ENCODE data around the gene MRPL1. TPM values are rescaled to one million over a fixed set of nuclear protein-coding genes. Genes with fewer than 3 reads are reported as not detected.

The MRPL1 gene
- total and polyA plus RNA-seq, 9 of the 15 experiments (the other 6 are each of a cell fraction or from before 2014, with no cell fraction given), result 38.4 to 75.7 (median 63.7) TPM

DNA sequence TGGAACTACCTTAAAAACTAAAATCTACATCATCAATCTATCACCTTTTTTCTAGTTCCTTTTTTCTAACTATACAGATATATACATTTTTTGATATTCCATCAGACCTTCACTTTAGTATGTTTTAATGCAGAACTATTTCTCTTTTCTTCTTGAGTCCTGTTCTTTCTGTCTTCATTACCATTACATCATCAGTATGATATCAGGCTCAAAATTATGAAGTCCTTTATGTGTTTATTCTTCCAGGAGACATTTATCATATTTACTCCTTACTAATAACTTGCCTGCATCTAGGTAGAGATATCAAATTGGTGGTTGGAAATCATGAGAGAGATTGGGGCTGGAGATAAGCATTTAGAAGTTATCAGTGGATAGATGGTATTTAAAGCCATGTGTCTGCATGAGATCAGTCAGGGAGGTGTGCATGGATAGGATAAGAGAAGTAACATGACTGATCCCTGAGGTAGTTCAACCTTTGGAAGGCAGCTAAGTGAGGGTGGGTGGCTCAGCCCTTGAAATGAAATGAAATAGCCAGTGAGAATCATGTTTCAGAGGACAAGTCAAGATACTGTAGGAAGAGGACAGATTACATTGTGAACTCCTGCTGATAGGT is 43.1 kb downstream of the MRPL1 start (continued):
- TF ChIP-seq, protein P1, sequence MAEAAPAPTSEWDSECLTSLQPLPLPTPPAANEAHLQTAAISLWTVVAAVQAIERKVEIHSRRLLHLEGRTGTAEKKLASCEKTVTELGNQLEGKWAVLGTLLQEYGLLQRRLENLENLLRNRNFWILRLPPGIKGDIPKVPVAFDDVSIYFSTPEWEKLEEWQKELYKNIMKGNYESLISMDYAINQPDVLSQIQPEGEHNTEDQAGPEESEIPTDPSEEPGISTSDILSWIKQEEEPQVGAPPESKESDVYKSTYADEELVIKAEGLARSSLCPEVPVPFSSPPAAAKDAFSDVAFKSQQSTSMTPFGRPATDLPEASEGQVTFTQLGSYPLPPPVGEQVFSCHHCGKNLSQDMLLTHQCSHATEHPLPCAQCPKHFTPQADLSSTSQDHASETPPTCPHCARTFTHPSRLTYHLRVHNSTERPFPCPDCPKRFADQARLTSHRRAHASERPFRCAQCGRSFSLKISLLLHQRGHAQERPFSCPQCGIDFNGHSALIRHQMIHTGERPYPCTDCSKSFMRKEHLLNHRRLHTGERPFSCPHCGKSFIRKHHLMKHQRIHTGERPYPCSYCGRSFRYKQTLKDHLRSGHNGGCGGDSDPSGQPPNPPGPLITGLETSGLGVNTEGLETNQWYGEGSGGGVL (CRISPR knock-in tag; IDR thresholded peaks at IDR 0.05), result no peak
- peak; percentile 80 for TF ChIP-seq PML (IDR thresholded peaks at IDR 0.05; ENCODE audit: low read length)
- no peak for TF ChIP-seq MCM3 (IDR thresholded peaks at IDR 0.05)
- TF ChIP-seq BRF1 (IDR thresholded peaks at IDR 0.05; ENCODE audit: borderline replicate concordance, extremely low read depth, insufficient read length), result no peak
- TF ChIP-seq, protein P2, sequence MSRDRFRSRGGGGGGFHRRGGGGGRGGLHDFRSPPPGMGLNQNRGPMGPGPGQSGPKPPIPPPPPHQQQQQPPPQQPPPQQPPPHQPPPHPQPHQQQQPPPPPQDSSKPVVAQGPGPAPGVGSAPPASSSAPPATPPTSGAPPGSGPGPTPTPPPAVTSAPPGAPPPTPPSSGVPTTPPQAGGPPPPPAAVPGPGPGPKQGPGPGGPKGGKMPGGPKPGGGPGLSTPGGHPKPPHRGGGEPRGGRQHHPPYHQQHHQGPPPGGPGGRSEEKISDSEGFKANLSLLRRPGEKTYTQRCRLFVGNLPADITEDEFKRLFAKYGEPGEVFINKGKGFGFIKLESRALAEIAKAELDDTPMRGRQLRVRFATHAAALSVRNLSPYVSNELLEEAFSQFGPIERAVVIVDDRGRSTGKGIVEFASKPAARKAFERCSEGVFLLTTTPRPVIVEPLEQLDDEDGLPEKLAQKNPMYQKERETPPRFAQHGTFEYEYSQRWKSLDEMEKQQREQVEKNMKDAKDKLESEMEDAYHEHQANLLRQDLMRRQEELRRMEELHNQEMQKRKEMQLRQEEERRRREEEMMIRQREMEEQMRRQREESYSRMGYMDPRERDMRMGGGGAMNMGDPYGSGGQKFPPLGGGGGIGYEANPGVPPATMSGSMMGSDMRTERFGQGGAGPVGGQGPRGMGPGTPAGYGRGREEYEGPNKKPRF (IDR thresholded peaks at IDR 0.05; ENCODE audit: low read depth, low read length), result no peak
- 0 out of 2 replicates have a peak, but pooled peaks have one; percentile 31 for TF ChIP-seq SMARCC2 (IDR thresholded peaks at IDR 0.05; ENCODE audit: low read depth)
- no peak for TF ChIP-seq SUPT5H (IDR thresholded peaks at IDR 0.05)
- no peak for TF ChIP-seq ZNF174 (CRISPR knock-in tag; IDR thresholded peaks at IDR 0.05)
- TF ChIP-seq POLR2AphosphoS5 (IDR thresholded peaks at IDR 0.05; ENCODE audit: control insufficient read depth, insufficient read depth, low read depth, low read length), result peak; percentile 61; the same call in 1 of the 2 replicates
- TF ChIP-seq ZNF282 (CRISPR knock-in tag; IDR thresholded peaks at IDR 0.05), result no peak
- no peak for TF ChIP-seq HMGN3 (IDR thresholded peaks at IDR 0.05; ENCODE audit: borderline replicate concordance, extremely low read depth, insufficient read length, low read depth, low read length)
- no peak for TF ChIP-seq FOXJ3 (CRISPR knock-in tag; IDR thresholded peaks at IDR 0.05)
- TF ChIP-seq L3MBTL2 (IDR thresholded peaks at IDR 0.05), result peak; percentile 46; the same call in 1 of the 2 replicates
- TF ChIP-seq SREBF2 (CRISPR knock-in tag; IDR thresholded peaks at IDR 0.05), result no peak
- 0 out of 2 replicates have a peak, but pooled peaks have one; percentile 53 for TF ChIP-seq ADNP (tag; IDR thresholded peaks at IDR 0.05)
- TF ChIP-seq ZNF584 (CRISPR knock-in tag; IDR thresholded peaks at IDR 0.05; ENCODE audit: low read depth), result no peak
- TF ChIP-seq, protein P3, sequence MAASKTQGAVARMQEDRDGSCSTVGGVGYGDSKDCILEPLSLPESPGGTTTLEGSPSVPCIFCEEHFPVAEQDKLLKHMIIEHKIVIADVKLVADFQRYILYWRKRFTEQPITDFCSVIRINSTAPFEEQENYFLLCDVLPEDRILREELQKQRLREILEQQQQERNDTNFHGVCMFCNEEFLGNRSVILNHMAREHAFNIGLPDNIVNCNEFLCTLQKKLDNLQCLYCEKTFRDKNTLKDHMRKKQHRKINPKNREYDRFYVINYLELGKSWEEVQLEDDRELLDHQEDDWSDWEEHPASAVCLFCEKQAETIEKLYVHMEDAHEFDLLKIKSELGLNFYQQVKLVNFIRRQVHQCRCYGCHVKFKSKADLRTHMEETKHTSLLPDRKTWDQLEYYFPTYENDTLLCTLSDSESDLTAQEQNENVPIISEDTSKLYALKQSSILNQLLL (CRISPR knock-in tag; IDR thresholded peaks at IDR 0.05; ENCODE audit: borderline replicate concordance), result no peak
- TF ChIP-seq ZNF778 (CRISPR knock-in tag; IDR thresholded peaks at IDR 0.05), result no peak
- TF ChIP-seq FOXK2 (conservative IDR thresholded peaks at IDR 0.05 in 1 of 2, IDR thresholded peaks at IDR 0.05 in 1 of 2; ENCODE audit: low read depth in 2 of 2), result no peak
- TF ChIP-seq, protein P4, sequence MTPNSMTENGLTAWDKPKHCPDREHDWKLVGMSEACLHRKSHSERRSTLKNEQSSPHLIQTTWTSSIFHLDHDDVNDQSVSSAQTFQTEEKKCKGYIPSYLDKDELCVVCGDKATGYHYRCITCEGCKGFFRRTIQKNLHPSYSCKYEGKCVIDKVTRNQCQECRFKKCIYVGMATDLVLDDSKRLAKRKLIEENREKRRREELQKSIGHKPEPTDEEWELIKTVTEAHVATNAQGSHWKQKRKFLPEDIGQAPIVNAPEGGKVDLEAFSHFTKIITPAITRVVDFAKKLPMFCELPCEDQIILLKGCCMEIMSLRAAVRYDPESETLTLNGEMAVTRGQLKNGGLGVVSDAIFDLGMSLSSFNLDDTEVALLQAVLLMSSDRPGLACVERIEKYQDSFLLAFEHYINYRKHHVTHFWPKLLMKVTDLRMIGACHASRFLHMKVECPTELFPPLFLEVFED (CRISPR knock-in tag; conservative IDR thresholded peaks at IDR 0.05), result no peak
- TF ChIP-seq ATF1 (CRISPR knock-in tag; IDR thresholded peaks at IDR 0.05), result no peak
- TF ChIP-seq ATF1 (tag; IDR thresholded peaks at IDR 0.05), result 0 out of 2 replicates have a peak, but pooled peaks have one; percentile 27

Measured in K562 (cell line).